Activated naive CD8-positive, alpha-beta T cell (primary cell): ENCODE measurements around the gene WNT7A.

Experiments
- H3K27ac Mint-ChIP-seq: one replicate; pipeline ENCODE4 v1.8.0; 2021; ENCODE audit warnings: mixed read lengths
- H3K27me3 Mint-ChIP-seq: one replicate; pipeline ENCODE4 v1.8.0; 2021; ENCODE audit warnings: mixed read lengths
- H3K36me3 Mint-ChIP-seq: one replicate; pipeline ENCODE4 v1.8.0; 2021; ENCODE audit warnings: mixed read lengths
- H3K4me1 Mint-ChIP-seq: one replicate; pipeline ENCODE4 v1.8.0; 2021; ENCODE audit warnings: low read depth, mixed read lengths
- H3K4me3 Mint-ChIP-seq: one replicate; pipeline ENCODE4 v1.8.0; 2021; ENCODE audit warnings: mild to moderate bottlenecking, mixed read lengths
- H3K9me3 Mint-ChIP-seq: one replicate; pipeline ENCODE4 v1.8.0; 2021; ENCODE audit warnings: low read depth, mixed read lengths

Gene WNT7A

GRCh38 chr3:13891017-13891392, 11.1 kb upstream of the WNT7A start:
- peak overlapping the region; percentile 77 for H3K27ac Mint-ChIP-seq
- peak overlapping the region; percentile 3 for H3K4me3 Mint-ChIP-seq
- H3K27me3 Mint-ChIP-seq, result no peaks in the 10 kb centered on the region
- H3K36me3 Mint-ChIP-seq, result no peaks in the 10 kb centered on the region
- peaks cover 30% of the 10 kb centered on the region for H3K4me1 Mint-ChIP-seq
- no peaks in the 10 kb centered on the region for H3K9me3 Mint-ChIP-seq

DNA sequence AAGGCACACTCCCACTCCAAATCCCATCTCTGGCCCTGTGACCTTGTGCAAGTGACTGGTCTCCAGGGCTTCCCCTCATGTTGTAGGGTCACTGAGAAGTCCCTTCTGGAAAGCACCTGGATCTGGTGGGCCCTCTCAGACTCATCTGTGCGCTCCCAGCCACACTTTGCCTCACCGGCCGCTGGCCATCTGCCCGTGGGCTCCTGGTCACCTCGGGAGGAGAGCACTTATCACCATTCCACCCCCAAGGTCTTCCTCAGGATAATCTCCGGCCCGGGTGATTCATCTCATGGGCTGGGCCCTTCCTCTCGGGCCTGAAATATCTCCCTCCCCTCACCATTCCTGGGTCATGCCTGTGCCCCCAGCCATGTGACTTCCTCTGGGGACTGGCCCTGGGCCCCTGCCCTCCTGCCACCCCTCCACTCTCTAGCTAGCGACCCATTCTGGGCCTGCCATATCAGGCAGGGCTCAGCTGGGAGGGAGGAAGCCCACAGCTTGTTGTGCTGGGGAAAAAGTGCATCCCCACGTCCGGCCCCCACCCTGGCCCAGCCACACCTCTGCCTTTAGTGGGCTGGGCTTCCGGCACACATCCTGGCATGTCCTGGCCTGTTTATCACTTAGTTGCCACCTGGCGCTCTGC, 10.6 kb upstream of the WNT7A start:
- no peaks in the 10 kb centered on the region for H3K36me3 Mint-ChIP-seq
- H3K27ac Mint-ChIP-seq, result peak overlapping the region; percentile 77
- peak overlapping the region; percentile 3 for H3K4me3 Mint-ChIP-seq
- H3K27me3 Mint-ChIP-seq, result peaks cover 2% of the 10 kb centered on the region
- H3K4me1 Mint-ChIP-seq, result peaks cover 29% of the 10 kb centered on the region
- H3K9me3 Mint-ChIP-seq, result no peaks in the 10 kb centered on the region

GRCh38 chr3:13888576-13888975, 8.7 kb upstream of the WNT7A start:
- H3K27ac Mint-ChIP-seq, result no peak overlapping the region
- H3K9me3 Mint-ChIP-seq, result no peaks in the 10 kb centered on the region
- no peak overlapping the region for H3K4me3 Mint-ChIP-seq
- H3K36me3 Mint-ChIP-seq, result no peaks in the 10 kb centered on the region
- peaks cover 5% of the 10 kb centered on the region for H3K27me3 Mint-ChIP-seq
- peaks cover 24% of the 10 kb centered on the region for H3K4me1 Mint-ChIP-seq

- Mint-ChIP-seq H3K36me3 (no peaks in the 10 kb centered on the region), H3K4me3 (no peak overlapping the region), H3K4me1 (peaks cover 24% of the 10 kb centered on the region), H3K27ac (no peak overlapping the region), H3K27me3 (peaks cover 9% of the 10 kb centered on the region), H3K9me3 (no peaks in the 10 kb centered on the region)
These were observed 7.8 kb upstream of the WNT7A start for GRCh38 chr3:13887495-13888300.

- no peak overlapping the region for H3K4me3 Mint-ChIP-seq
- peaks cover 12% of the 10 kb centered on the region for H3K27me3 Mint-ChIP-seq
- H3K4me1 Mint-ChIP-seq, result peaks cover 22% of the 10 kb centered on the region
- H3K27ac Mint-ChIP-seq, result no peak overlapping the region
- no peaks in the 10 kb centered on the region for H3K36me3 Mint-ChIP-seq
- H3K9me3 Mint-ChIP-seq, result no peaks in the 10 kb centered on the region
These were observed 6.8 kb upstream of the WNT7A start for GRCh38 chr3:13886593-13887129.

DNA sequence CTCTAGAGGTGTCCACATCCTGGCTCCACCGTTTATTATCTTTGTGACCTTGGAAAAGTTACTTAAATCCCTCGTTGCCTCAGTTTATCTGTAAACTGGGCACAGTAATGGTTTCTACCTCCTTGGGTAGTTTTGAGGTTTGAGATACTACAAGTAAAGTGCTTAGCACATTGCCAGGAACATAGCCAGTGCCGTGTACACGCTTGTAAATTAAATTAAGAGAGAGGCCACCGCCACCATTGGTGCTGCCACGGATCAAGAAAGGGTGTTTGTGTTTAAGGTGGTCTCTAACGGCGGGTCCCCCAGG, 5.8 kb upstream of the WNT7A start:
- Mint-ChIP-seq H3K27me3 (peaks cover 17% of the 10 kb centered on the region), H3K4me1 (peaks cover 16% of the 10 kb centered on the region)

GRCh38 chr3:13884851-13885703, 5.2 kb upstream of the WNT7A start:
- peaks cover 11% of the 10 kb centered on the region for H3K4me1 Mint-ChIP-seq
- no peaks in the 10 kb centered on the region for H3K9me3 Mint-ChIP-seq
- H3K27me3 Mint-ChIP-seq, result peaks cover 17% of the 10 kb centered on the region
- no peaks in the 10 kb centered on the region for H3K36me3 Mint-ChIP-seq
- no peak overlapping the region for H3K27ac Mint-ChIP-seq
- no peak overlapping the region for H3K4me3 Mint-ChIP-seq

More for the DNA sequence above, 5.8 kb upstream of the WNT7A start:
- Mint-ChIP-seq H3K4me3 (no peak overlapping the region), H3K9me3 (no peaks in the 10 kb centered on the region), H3K36me3 (no peaks in the 10 kb centered on the region), H3K27ac (no peak overlapping the region)

- Mint-ChIP-seq H3K9me3 (no peaks in the 10 kb centered on the region), H3K36me3 (no peaks in the 10 kb centered on the region), H3K27me3 (peaks cover 17% of the 10 kb centered on the region), H3K4me3 (no peak overlapping the region), H3K4me1 (peaks cover 11% of the 10 kb centered on the region), H3K27ac (no peak overlapping the region)
These were observed 3.8 kb upstream of the WNT7A start for GRCh38 chr3:13883681-13884080.

- H3K27me3 Mint-ChIP-seq, result peaks cover 17% of the 10 kb centered on the region
- no peaks in the 10 kb centered on the region for H3K36me3 Mint-ChIP-seq
- no peak overlapping the region for H3K4me3 Mint-ChIP-seq
- H3K4me1 Mint-ChIP-seq, result peaks cover 13% of the 10 kb centered on the region
- H3K9me3 Mint-ChIP-seq, result no peaks in the 10 kb centered on the region
- no peak overlapping the region for H3K27ac Mint-ChIP-seq
These were observed 3.0 kb upstream of the WNT7A start for GRCh38 chr3:13882876-13883275.

DNA sequence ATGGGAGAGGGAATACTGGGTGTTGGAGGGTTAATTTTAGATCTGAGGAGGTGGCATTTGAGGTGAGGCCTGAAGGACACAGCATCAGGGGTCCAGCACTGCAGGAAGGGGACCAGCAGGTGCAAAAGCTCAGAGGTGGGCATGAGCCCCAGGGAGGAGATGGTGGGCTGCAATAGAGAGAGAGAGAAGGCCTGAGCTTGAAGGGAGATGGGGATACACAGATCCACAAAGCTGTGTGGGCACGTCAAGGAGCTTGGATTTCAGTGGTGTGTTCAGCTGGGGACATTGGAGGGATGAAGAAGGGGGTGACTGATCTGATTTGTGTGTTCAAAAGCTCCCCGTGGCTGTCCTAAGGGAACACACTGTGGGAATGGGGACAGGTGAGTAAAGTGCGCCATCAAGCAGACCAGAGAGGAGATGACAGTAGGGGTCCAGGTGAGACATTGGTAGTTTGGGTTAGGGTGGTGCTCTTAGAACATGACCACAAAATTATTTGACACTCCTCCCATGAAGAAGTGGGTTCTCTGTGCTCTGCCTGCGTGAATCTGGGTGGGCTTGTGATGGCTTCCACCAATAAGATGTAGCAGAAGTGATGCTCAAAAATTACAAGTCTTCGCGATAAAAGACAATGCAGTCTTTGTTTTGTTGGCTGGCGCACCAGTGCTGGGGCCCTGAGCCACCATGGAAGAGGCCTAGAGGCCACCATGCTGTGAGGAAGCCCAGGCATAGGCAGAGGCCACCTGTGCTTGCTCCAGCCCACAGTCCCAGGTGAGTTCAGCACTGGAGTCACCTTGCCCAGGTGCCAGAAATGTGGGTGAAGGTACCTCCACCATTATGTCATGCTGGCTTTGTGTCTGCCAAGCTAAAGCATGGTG, 1.9 kb upstream of the WNT7A start:
- Mint-ChIP-seq H3K4me3 (peak overlapping the region; percentile 1), H3K36me3 (no peaks in the 10 kb centered on the region), H3K4me1 (peaks cover 14% of the 10 kb centered on the region), H3K9me3 (no peaks in the 10 kb centered on the region), H3K27me3 (peaks cover 17% of the 10 kb centered on the region), H3K27ac (peak overlapping the region; percentile 2)

DNA sequence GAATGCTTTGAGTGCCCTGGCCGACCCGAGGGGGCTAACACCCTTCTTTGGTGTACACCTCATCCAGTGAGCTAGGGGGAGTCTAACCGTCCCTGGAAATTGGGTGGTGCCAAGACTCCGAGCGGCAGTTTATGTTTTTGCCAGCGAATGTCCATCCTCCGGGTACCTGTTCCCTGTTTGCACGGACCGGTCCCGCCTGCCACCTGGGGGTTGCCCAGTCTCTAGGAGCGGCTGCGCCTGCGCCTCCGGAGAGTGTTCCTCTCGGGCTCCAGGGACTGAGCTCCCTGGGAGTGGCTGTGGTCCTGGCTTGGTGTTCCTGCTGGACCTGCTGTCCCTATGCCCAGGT, 913 bp upstream of the WNT7A start:
- H3K27me3 Mint-ChIP-seq, result peaks cover 17% of the 10 kb centered on the region
- H3K4me3 Mint-ChIP-seq, result peak overlapping the region; percentile 66
- peaks cover 15% of the 10 kb centered on the region for H3K4me1 Mint-ChIP-seq
- no peaks in the 10 kb centered on the region for H3K9me3 Mint-ChIP-seq
- no peaks in the 10 kb centered on the region for H3K36me3 Mint-ChIP-seq
- no peak overlapping the region for H3K27ac Mint-ChIP-seq

- Mint-ChIP-seq H3K36me3 (no peaks in the 10 kb centered on the region), H3K4me3 (peak overlapping the region; percentile 85), H3K4me1 (peaks cover 11% of the 10 kb centered on the region), H3K27ac (no peak overlapping the region), H3K9me3 (no peaks in the 10 kb centered on the region), H3K27me3 (peaks cover 12% of the 10 kb centered on the region)
These were observed 547 bp downstream of the WNT7A start for GRCh38 chr3:13879102-13879945.

- H3K9me3 Mint-ChIP-seq, result no peaks in the 10 kb centered on the region
- H3K36me3 Mint-ChIP-seq, result no peaks in the 10 kb centered on the region
- peaks cover 11% of the 10 kb centered on the region for H3K4me1 Mint-ChIP-seq
- H3K4me3 Mint-ChIP-seq, result peak overlapping the region; percentile 85
- no peak overlapping the region for H3K27ac Mint-ChIP-seq
- peaks cover 11% of the 10 kb centered on the region for H3K27me3 Mint-ChIP-seq
These were observed 1.4 kb downstream of the WNT7A start for GRCh38 chr3:13878281-13879101.
